Hepatocyte (in vitro differentiated cells): ENCODE data around the gene AIP. TPM values are rescaled to one million over a fixed set of nuclear protein-coding genes. Genes with fewer than 3 reads are reported as not detected.
A peak's percentile ranks its signal among the peaks of the same experiment; 100 is the strongest.

ENCODE experiments used
- DNase-seq: peaks from one replicate; pipeline ENCODE4 v3.0.0-alpha.2; 2016; ENCODE audit warnings: low spot score
- H2AFZ ChIP-seq: fragments of 200-600 bp; sonication (generic); 2 replicates; pipeline ENCODE4 v1.6.0; 2016; ENCODE audit warnings: antibody characterized with exemption, mild to moderate bottlenecking
- H3K27ac ChIP-seq: fragments of 200-600 bp; sonication (generic); 2 replicates; pipeline ENCODE4 v1.5.1; 2016; ENCODE audit warnings: mild to moderate bottlenecking
- H3K27me3 ChIP-seq: fragments of 200-600 bp; sonication (generic); 2 replicates; pipeline ENCODE4 v1.6.1; 2016
- H3K36me3 ChIP-seq: fragments of 200-600 bp; sonication (generic); replicated peaks from 2 replicates; pipeline ENCODE4 v1.5.1; 2016; ENCODE audit warnings: low read depth; ENCODE audit not compliant: insufficient read depth
- H3K4me1 ChIP-seq: fragments of 200-600 bp; sonication (generic); 2 replicates; pipeline ENCODE4 v1.5.1; 2016; ENCODE audit warnings: mild to moderate bottlenecking, moderate library complexity; ENCODE audit not compliant: insufficient read depth
- H3K4me2 ChIP-seq: fragments of 200-600 bp; sonication (generic); 2 replicates; pipeline ENCODE4 v1.6.0; 2016
- H3K4me3 ChIP-seq: fragments of 200-600 bp; sonication (generic); 2 replicates; pipeline ENCODE4 v1.5.1; 2016; ENCODE audit warnings: mild to moderate bottlenecking
- H3K79me2 ChIP-seq: fragments of 200-600 bp; sonication (generic); 2 replicates; pipeline ENCODE4 v1.6.0; 2017; ENCODE audit warnings: mild to moderate bottlenecking
- H3K9me2 ChIP-seq: fragments of 200-600 bp; sonication (generic); replicated peaks from 2 replicates; pipeline ENCODE4 v1.6.0; 2017; ENCODE audit warnings: mild to moderate bottlenecking; ENCODE audit not compliant: insufficient read depth
- H3K9me3 ChIP-seq: fragments of 200-600 bp; sonication (generic); 2 replicates; pipeline ENCODE4 v1.5.1; 2016; ENCODE audit warnings: low read depth, mild to moderate bottlenecking
- H4K20me1 ChIP-seq: fragments of 200-600 bp; sonication (generic); 2 replicates; pipeline ENCODE4 v1.6.0; 2016; ENCODE audit warnings: mild to moderate bottlenecking; ENCODE audit not compliant: insufficient read depth, poor library complexity, severe bottlenecking
- CTCF ChIP-seq: fragments of 200-600 bp; sonication (generic); IDR thresholded peaks from 2 replicates; pipeline ENCODE4 v1.5.1; 2016; ENCODE audit warnings: antibody characterized with exemption, mild to moderate bottlenecking; ENCODE audit not compliant: poor library complexity
- EZH2 ChIP-seq: fragments of 200-600 bp; sonication (generic); IDR thresholded peaks from 2 replicates; pipeline ENCODE4 v1.6.1; 2016; ENCODE audit warnings: antibody characterized with exemption, mild to moderate bottlenecking, borderline replicate concordance
- EZH2phosphoT487 ChIP-seq: fragments of 200-600 bp; sonication (generic); IDR thresholded peaks from one replicate; pipeline ENCODE4 v1.6.1; 2018; ENCODE audit warnings: antibody characterized with exemption, mild to moderate bottlenecking, low read depth, moderate library complexity; ENCODE audit not compliant: unreplicated experiment, severe bottlenecking
- WGBS: methylation state at CpG from one replicate; pipeline ENCODE4 v1.1.6; 2016; ENCODE audit warnings: low lambda C conversion rate; ENCODE audit errors: missing lambda C conversion rate; 5-methylcytosine and 5-hydroxymethylcytosine counted together
- polyA plus RNA-seq: library from polyadenylated mRNA; unstranded; fragments of >200 nt; fragmentation: Nextera tagmentation; extraction: Ambion mirVana; gene quantifications from 2 replicates; pipeline ENCODE4 v1.2.1, GENCODE V29; 2016
- total RNA-seq: library from RNA; depleted of rRNA; stranded (reverse); fragments of >200 nt; gene quantifications from 2 replicates; pipeline ENCODE4 v1.2.3, GENCODE V29; 2014

AIP gene
- total and polyA plus RNA-seq, 2 experiments from 2014 or later: 35.3 to 45.2 TPM

DNA sequence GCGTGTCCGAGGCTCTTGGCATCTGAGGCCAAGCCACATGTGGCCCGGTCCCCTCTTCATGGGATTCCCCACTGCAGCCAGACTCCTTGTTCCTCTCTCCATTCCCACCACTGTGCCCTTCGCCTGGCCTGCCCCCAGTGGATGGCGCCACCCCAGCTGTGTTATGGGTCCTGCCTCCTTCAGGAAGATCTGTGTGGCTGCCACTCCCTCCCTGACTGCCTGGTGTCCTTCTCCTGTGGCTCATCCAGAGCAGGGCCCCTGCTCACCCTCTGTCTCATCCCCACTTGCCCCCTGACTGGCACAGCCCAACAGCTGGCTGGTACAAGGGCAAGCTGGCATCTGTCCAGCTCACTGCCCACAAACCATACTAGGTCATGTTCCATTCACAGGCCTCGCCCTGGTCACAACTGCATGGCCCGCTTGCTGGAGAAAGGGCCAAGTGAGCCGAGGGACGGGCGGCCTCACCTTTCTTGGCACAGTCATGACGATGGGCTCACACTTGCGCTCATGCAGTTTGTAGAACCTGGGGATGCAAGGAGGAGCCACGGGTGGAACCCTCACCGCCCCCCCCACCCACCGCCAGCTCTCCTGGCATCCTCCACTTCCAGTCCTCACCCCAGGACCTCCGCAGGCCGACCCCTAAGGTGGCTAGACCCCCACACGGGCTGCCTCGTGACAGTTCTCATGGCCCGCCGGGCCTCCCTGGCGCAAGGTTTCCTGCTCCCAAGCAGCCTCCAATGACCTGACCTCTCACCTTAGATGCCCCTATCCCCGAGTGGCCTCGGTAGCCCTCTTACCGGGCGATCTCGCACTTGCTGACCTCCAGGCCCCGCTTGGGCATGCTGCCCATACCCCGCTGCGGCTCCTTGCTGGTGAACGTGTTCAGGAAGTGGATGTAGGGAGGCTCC, 43.3 kb upstream of the AIP start:
- Histone ChIP-seq H3K36me3 (no peaks in the 10 kb centered on the region), H3K79me2 (peaks cover 18% of the 10 kb centered on the region), H3K9me3 (no peaks in the 10 kb centered on the region), H3K9me2 (no peaks in the 10 kb centered on the region), H3K4me3 (no peak overlapping the region), H3K4me1 (peaks cover 13% of the 10 kb centered on the region), H3K27ac (no peak overlapping the region), H3K4me2 (no peak overlapping the region), H3K27me3 (no peaks in the 10 kb centered on the region), H2AFZ (no peak overlapping the region), H4K20me1 (no peaks in the 10 kb centered on the region)
- DNase-seq: no peak
- WGBS: 93% methylated on average over 28 of the region's 31 CpGs
- TF ChIP-seq CTCF (peak; percentile 5), EZH2phosphoT487 (no peak)

GRCh38 chr11:67440229-67441097, 42.4 kb upstream of the AIP start:
- Histone ChIP-seq H3K79me2 (peaks cover 21% of the 10 kb centered on the region), H4K20me1 (no peaks in the 10 kb centered on the region), H3K27me3 (no peaks in the 10 kb centered on the region), H3K4me3 (no peak overlapping the region), H3K36me3 (no peaks in the 10 kb centered on the region), H3K4me1 (peaks cover 16% of the 10 kb centered on the region), H2AFZ (no peak overlapping the region), H3K4me2 (no peak overlapping the region), H3K9me2 (no peaks in the 10 kb centered on the region), H3K9me3 (no peaks in the 10 kb centered on the region), H3K27ac (no peak overlapping the region)
- no peak for DNase-seq
- 94% methylated on average over 17 of the region's 17 CpGs for WGBS
- TF ChIP-seq EZH2 (no peak), CTCF (no peak), EZH2phosphoT487 (no peak)

GRCh38 chr11:67441098-67441563, 41.7 kb upstream of the AIP start:
- peaks cover 16% of the 10 kb centered on the region for H3K4me1 ChIP-seq
- H3K4me3 ChIP-seq: no peak overlapping the region
- no peak for DNase-seq
- no peaks in the 10 kb centered on the region for H3K27me3 ChIP-seq
- 95% methylated on average over 21 of the region's 21 CpGs for WGBS
- TF ChIP-seq CTCF (no peak), EZH2phosphoT487 (no peak), EZH2 (no peak)
- H3K36me3 ChIP-seq: no peaks in the 10 kb centered on the region
- no peak overlapping the region for H3K4me2 ChIP-seq
- H2AFZ ChIP-seq: no peak overlapping the region
- H3K79me2 ChIP-seq: peaks cover 21% of the 10 kb centered on the region
- no peaks in the 10 kb centered on the region for H3K9me2 ChIP-seq
- H4K20me1 ChIP-seq: no peaks in the 10 kb centered on the region
- no peaks in the 10 kb centered on the region for H3K9me3 ChIP-seq
- H3K27ac ChIP-seq: no peak overlapping the region
